ENCODE measurements around the gene UQCC3.
"Not testable (repeated sequence)": the region's sequence is repeated elsewhere in the genome, so short reads cannot be mapped to it uniquely, and the experiment has no call there.

UQCC3 gene

DNA sequence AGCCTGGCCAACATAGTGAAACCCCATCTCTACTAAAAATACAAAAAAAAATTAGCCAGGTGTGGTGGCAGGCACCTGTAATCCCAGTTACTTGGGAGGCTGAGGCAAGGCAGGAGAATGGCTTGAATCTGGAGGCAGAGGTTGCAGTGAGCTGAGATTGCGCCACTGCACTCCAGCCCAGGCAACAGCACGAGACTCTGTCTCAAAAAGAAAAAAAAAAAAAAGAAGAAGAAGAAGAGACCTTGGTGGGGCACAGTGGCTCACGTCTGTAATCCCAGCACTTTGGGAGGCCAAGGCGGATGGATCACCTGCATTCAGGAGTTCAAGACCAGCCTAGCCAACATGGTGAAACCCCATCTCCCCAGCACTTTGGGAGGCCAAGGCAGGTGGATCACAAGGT is 32.4 kb downstream of the UQCC3 start:
- DNase-seq (ENCODE audit: low spot score): not testable (repeated sequence)

DNA sequence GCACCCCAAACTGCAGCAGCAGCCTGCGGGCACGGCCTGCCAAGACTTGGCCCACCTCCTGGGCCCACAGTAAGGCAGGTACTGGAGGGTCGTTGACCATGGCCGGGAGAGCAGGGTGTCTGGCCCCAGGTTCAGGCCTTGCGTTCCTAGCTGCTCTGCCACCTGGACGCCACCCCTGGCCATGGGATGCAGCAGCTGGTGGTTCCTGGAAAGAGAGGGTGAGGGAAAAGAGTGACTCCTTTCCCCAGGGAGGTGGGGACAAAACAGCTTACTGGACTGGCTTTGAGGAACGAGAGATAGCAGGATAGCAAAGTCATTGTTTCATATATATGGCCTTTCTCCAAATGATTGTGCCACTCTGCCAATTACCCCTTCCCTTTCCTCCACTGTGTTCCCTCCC is 33.9 kb downstream of the UQCC3 start:
- DNase-seq (ENCODE audit: low spot score): no peak

DNA sequence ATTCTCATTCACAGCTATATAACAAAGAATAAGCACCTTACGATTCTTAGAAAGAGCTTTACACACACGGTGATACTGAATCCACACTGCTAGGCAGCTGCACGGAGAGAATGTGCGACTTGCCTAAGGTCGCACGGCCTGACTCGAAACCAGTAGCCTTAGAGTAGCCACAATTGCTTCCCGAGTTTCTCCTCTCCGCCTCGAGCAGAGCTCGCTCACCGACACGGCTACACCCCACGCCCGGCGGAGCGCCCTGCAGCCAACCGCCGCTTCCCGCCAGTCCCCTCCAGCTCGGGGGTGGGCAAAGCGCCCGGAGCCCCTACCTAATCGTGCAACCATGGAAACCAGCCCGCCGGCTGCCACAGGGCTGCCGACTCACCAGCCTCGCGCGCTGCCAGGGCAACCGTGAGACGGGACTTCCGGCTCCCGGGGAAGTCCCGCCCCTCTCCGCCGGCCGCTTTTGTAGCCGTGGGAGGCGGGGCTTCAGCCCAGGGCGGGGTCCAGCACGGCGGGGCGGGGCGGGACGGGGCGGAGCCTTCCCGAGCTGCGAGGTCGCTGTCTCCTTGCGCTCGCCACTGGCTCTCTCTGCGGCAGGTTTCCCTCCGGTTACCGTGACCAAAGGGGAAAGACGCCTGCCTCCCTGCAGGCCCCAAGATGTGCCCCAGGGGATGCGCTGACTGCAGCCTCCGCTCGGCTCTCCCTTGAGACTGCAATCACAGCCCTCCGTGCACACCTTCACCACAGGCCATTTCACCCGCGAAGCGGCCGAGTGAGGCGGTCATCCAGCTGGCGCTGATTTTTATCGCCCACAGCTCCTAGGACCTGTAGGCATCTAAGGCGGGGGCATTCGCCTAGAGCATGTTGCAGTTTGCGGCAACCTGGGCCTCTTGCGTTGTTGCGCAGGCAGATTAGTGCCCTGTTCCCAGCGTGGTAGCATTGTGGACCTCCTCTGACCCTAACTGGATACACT is 34.7 kb downstream of the UQCC3 start:
- DNase-seq (ENCODE audit: low spot score): peak; percentile 94

DNA sequence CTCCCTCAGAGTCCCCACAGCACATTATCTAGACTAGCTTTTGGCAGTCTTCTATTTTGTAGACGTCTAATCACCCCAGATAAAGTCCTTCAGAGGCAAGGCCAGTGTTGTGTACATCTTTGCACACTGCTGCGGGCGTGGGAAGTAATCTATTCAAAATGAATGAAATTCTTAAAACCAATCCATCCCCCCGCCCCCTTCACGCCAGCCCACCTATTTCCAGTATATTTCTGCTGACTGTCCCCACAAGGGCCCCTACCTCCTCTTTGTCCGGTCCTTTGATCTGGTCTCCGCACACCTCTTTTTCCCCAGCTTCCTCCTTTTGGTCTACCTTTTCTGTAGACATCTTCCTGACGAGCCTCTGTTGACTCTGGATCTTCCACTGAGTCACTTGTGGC is 35.4 kb downstream of the UQCC3 start:
- DNase-seq (ENCODE audit: low spot score): no peak

DNA sequence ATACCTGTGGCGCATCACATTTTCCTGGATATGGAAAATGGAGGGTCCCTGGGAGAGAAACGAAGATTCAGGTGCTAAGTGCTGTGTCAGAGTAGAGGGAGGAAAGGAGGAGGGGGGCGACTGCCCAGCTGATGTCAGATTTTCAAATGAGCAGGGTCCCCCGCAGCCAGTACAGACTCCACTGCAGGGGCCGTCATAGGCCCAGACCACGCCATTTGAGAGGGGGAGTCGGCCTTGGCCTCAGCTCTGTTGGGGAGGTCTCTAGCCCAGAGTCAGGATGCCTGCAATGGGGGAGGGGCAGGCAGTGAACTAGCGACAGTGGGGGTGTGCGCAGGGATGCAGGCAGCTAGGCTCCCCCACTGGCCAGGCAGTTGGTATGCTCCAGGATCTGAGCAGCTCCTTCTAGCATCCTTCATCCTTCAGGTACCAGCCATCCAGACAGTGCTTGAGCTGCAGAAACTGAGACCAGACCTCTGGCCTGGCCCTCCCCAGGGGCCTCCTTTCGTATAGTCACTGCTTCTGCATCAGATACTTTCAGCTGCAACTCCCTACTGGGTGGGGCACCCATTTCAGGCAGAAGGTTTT is 35.9 kb downstream of the UQCC3 start, which contains the start of the genes BSCL2 and GNG3:
Gene BSCL2, minus strand, starts transcription at position 148 of the 585 bp plus-strand sequence. CDS start 229 bp downstream, outside the sequence.
Gene GNG3, plus strand, starts transcription at position 400 of the 585 bp plus-strand sequence. CDS start 620 bp downstream, outside the sequence.
- DNase-seq (ENCODE audit: low spot score): no peak

DNA sequence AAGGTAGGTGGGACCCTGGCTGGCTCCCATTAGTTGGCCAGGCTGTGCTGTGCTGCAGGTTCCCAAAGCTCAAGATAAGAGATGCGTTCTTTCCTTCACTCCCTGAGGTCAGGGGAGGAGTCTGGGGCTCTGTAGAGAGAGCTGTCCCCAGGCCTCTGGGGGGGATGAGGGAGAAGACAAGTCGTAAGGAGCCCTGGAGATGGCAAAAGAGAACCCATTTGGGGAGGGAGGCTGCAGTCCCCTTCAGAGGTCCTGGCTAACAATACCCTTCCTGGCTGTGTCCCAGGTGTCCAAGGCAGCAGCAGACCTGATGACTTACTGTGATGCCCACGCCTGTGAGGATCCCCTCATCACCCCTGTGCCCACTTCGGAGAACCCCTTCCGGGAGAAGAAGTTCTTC is 36.9 kb downstream of the UQCC3 start:
- no peak for DNase-seq (ENCODE audit: low spot score)

DNA sequence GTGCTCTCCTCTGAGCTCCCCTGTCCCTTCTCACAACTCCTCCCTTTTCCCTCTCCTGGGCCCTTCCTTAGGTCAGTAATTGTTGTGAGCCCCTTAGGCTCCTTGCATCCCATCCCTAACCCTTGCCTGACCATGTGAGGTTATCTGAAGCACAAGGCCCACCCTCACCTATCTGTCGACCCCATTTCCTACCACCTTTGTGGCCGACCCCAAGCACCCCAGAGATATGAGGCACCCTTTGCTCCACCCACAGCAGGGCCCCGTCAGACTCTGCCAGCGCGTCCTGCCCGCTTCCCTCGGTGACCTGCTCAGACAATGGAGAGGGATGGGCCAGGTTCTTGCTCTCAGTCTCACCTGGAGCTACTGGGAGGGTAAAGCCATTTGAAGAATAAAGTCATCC is 37.3 kb downstream of the UQCC3 start:
- DNase-seq (ENCODE audit: low spot score): peak; percentile 54

DNA sequence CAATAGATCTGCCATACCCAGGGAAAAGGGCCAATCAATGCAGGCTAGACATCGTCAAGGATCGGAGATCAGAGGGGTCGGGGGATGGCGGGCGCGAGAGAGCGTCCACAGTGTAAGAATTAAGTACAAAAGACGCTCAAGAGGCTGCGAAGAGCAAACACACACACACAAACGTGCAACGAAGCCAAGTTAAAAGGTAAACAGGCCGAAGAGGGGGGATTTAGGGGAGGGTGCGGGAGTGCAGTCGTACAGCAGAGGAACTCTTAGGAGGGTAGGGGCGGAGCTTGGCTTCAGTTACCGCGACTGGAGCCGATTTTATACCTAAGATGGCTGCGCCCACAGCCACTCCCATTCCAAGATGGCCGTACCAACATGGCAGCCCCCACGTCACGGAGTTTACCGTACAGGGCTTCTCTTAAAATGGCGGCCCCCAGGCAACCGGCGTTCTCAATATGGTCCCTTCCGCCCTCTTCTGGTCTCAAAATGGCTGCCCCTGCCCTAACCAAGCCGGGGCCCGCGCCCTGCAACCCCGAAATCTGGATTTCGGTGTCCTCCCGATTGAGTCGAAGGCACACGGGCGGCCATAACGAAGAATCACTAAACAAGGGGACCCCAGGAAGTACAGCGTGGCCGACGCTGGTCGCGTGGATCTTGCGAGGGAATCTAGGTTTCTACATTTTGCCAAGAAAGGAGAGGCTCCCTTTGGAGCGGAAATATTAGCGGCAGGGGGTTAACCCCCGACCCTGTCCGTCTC is 38.0 kb downstream of the UQCC3 start:
- DNase-seq (ENCODE audit: low spot score): peak; percentile 98

DNA sequence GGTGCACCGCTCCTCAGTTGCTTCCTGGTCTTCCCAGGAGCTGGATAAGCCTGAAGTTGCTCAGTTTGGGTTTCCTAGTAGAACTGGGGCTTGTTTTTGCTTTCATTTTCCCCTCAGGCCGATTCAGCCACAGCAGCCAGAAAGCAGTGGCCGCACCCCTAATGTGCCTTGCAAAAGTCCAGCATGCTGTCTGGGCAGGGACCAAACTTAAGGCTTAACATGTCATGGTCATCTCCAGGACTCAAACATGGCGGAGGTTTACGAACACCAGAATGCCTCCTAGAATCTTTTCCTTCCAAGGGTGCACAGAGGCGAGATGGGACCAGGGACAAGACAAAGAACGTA is 38.5 kb downstream of the UQCC3 start:
- DNase-seq (ENCODE audit: low spot score): no peak

DNA sequence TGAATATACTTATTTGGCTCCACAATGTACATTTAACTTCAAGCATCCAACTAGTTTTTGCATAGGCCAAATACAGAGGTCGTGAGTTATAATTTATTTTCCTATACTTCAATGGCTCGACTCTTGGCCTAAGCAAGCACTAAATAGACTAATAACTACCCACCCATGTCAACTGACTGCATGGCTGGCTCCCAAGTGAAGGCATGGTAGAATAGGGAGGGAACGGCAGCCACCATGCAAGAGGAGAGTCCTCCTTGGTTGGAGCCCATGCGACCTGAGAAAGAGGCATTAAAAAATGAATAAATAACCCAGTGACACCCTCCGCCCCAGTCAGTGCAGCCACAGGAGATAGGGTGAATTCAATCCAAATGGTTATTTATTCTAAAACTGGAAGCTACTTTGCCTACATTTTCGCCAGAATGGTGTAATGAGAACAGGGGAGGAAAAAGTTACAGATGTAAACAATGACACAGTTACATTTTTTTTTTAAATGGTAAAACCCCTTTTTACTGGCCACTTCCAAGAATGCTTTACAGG is 40.9 kb downstream of the UQCC3 start:
- DNase-seq (ENCODE audit: low spot score): no peak

DNA sequence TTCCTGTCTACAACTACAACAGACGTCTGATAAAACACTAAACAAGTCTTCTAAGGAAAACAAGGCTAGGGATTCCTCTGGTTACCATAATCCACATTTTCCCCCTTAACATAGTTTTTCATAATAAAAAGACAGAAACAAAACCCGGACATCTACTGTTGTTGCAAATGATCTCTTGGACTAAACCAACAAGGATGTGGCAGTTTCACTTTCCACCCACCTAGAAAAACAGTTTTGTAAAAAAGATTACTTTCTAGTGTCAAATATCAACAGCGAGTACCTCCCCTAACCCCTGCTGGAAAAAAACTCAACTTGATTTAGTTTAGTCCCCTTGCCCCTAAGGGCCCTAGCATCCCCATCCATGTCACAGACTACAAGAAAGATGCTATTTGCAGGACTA is 41.4 kb downstream of the UQCC3 start:
- DNase-seq (ENCODE audit: low spot score): peak; percentile 21

DNA sequence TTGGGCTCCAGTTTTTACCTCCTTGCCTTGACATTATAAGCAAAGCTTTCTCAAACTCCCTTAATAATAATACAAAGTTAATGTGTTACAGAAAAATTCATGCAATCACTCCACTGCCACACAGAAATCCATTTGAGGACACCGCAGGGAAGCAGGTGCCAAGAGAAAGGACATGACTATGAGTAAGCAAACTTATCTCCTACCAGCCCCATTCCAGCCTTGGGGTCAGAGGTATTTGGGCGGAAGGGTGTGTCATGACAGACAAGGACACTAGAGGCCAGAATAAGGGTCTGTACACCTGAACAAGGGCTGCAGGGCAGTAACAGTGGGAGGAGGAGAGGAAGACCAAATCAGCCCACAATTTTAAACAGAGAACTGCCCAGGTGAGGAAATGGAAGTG is 41.9 kb downstream of the UQCC3 start:
- no peak for DNase-seq (ENCODE audit: low spot score)

DNA sequence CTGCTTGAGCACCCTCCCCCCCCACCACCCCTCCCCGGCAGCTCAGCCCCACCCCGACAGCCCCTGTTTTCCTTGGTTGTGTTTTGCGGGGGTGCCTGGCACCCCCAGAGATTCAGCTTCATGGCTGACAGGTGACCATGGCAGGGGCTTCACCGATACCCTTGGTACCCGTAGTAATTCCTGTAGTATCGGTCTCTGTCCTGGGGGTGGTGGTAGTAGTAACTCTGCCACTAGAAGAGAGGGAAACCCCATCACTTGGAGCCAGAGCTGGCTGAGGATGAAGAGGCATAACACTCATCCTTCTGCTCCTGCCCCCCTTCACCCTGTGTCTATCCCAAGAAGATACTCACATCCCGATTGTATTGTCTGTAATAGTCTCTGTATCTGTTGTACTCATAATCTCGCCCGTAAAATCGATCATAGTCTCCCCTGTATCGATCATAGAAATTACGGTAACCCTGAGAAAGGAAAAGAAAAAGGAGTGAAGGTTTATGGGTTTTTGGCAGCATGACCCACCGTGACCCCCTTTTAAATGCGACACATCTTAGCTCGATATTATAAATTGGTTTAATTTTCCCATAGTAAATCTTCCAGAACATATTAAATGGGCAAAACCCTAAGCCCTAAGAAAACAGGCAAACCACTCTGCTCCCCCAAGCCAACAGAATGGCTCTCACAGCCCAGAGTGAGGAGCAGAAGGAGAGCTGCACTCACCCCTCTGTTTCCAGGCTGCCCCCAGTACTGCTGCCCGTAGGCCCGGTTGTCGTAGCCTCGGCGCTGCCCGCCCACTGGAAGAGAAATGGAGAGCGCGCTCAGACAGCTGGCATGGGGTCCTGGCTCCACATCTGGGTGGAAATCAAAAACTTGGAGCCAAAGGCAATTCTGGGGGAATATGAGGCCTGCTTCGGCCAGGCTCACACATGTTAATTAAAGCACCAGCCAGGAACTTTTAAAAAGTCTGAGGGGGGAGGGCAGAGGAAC is 44.0 kb downstream of the UQCC3 start:
- no peak for DNase-seq (ENCODE audit: low spot score)

DNA sequence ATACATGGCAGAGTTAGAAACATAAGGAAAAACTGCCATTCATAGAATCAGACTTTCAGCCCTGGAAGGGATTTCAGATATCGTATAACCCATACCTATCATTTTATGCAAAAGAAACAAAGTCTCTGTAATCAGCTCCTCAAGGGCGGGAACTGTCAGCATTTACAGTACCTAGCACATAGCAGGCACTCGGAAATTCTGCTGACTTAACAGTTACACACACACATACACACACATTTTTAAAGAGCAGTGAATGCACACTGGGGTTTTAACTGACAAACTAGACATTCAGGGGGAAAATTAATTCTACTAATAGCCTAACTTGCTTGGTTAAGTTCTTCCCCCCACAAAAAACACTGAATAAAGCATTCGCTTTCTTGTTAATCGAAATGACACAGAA is 44.7 kb downstream of the UQCC3 start:
- DNase-seq (ENCODE audit: low spot score): no peak

DNA sequence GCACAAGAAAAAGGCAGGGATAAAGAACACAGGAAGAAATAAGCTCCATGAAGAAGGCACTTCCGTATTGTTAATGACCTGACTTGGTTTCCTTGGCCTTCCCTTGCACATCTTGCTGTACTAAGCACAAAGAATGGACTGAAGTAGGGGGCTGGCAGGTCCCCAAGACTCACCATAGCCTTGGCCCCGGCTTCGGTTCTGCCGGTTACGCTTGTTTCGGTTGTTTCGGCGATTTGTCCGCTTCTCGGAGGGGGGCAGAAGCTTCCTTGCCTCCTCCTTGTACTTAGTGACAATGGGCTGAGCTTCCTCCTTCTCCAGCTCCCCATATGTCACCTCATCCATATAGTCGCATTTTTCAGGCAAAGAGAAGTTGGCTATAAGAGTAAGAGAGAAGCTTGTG is 45.3 kb downstream of the UQCC3 start:
- DNase-seq (ENCODE audit: low spot score): no peak

DNA sequence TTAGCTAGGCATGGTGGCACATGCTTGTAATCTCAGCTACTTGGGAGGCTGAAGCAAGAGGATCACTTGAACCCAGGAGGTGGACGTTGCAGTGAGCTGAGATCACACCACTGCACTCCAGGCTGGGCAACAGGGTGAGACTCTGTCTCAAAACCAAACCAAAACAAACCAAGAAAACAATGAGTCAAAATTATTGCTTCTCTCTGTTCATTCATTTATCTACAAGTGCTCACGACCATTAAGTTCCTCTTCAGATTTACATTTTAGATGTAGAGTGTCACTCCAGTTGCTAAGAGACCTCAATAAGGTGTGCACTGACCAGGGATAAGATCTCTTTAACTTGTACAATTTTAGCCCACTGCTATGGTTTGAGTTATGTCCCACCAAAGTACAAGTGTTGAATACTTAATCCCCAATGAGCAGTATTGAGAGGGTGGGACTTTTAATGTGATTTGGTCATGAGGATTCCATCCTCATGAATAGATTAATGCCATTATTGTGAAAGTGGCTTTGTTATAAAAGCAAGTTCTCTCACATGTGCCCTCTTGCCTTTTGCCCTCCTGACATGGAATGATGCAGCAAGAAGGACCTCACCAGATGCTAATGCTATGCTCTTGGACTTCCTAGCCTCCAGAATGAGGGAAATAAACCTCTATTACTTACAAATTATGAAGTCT is 48.0 kb downstream of the UQCC3 start:
- no peak for DNase-seq (ENCODE audit: low spot score)

DNA sequence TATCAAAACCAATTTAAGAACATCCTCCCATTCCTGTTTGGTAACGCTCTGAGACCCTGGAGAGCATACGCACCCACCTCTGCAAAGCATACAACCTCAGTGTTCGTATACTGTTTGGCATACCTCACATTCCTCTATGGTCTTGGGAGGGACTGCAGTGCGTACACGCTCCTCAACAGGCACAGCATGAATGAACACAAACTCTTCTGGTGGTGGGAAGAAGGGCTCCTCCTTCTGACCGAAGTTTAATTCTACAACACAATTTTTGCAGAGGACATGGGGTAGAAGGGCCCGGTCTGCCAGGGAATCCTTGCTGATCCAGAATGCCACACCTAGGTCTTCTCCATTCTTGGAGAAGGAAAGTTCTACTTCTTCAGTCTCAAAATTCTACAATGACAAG is 50.5 kb downstream of the UQCC3 start:
- DNase-seq (ENCODE audit: low spot score): no peak
